ENCODE results near the gene CLEC20A. TPM values are rescaled to one million over a fixed set of nuclear protein-coding genes. Genes with fewer than 3 reads are reported as not detected.

Gene CLEC20A
- not detected for total RNA-seq

DNA sequence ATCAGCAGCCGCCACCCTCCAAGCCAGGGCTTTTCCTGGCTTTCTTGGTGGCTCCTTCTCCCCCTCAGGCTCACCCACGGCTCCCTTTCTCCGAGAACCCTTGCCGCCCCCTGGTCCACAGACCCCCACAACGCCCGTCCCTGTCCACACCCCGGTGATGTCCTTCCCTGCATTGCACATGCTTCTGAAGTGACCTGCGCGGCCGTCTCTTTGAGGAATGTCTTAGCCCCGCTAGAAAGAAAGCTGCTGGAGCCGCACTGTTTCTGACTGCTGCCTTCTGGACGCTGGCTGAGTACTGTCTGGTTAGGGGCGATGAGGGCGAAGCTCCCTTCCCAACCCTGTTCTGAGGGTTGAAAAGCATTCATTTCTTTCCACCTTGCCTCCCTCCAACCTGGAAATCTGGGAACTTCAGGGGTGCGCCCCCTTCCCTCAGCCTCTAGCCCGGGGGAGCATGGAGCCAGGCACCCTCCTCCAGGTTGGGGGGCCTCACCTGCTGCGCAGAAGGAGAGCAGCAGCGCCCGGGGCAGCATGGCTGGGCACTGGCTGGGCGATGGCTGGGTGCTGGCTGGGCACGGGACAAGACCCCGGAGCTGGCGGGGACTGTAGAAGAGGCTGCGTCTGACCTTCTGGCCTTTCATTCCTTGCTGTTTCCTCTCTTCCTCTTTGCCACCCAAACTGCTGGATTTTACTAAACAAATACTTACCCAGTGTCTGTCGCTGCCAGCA is at the start of gene CLEC20A:
Gene CLEC20A, minus strand, starts transcription at position 555 of the 726 bp plus-strand sequence. Its CDS starts 25 bp downstream, at position 530.
- POLR2A ChIA-PET: no interaction called here

DNA sequence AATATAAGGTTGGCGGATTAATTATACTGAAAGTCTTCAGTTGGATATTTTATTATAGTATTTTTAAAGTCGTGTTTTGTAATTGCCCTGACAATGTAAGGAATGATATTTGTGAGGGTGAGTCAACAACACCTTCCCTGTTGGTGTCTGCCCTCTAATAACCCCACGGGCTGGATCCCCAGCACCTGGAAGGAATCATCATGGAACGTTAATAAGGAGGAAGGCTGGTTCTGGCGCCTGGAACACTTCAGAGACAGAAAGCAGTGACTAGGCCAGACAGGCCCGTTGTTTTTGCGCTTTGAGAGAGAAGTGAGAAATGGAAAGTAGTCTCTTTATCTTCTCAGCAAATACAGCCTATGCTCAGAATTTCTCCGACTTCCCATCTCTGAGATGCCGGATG is 47.8 kb upstream of the CLEC20A start:
- ChIA-PET POLR2A (no interaction called here), CTCF (interaction anchor here (0.6 to 6.6 kb wide), 2 partner anchors 13 to 223 kb away, joined by 3 to 43 read pairs; no protein-coding TSS in a partner anchor)

More for the DNA sequence above, at the start of gene CLEC20A:
- CTCF ChIA-PET: no interaction called here

DNA sequence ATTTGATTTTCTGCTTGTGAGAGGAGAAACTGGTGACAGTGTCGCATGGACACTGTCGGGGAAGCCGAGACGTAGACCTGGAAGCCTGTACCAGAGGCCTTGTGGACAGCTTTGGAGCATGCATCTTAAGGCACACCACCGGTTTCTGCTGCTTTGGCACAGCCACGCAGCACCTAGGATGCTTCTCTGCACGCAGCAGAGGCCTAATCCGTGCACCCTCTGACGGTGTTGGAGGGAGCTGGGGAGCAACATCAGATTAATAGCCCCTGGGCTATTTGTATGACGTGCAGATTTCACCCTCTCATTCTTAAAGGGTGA is 46.5 kb upstream of the CLEC20A start:
- CTCF ChIA-PET: interaction anchor here (0.6 to 6.6 kb wide), 8 partner anchors 11 to 460 kb away, joined by 3 to 43 read pairs (median 3); no protein-coding TSS in a partner anchor
- POLR2A ChIA-PET: no interaction called here

DNA sequence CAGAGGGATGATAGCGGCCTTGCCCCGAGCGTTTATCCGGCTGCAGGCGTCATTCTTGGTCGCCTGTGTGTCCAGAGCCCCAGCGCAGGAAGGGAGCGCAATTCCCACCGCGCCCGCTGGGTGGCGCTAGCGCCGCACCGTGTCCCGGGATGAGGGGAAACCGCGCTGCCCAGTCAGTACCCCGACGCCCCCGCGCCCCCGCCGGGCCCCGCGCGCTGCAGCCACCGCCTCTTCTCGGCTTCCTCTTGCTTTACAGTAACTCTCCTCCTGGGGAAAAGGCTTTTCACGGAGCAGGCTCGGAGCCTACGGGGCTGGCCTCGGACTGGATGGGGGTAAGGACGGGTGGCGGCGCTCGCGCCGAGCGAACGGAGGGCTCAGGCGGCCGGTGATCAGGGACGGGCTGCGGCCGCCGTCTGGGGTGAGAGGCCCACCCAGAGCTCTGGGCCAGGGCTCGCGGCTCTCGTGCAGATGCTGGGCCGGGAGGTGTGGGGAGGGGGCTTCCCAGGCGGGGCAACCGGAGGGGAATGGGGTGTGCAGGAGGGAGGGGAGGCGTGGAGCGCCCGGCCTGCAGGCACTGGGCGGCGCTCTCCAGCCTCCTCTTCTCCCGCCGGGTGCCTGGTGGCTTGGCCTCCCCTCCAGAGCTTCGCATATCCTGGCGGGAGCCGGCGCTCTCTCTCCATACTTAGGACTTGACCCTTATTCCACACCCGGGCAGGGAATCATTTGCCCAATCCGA is 46.0 kb upstream of the CLEC20A start:
- ChIA-PET CTCF (interaction anchor here (0.6 to 6.6 kb wide), 11 partner anchors 8 to 461 kb away, joined by 3 to 43 read pairs (median 3); no protein-coding TSS in a partner anchor), POLR2A (no interaction called here)

DNA sequence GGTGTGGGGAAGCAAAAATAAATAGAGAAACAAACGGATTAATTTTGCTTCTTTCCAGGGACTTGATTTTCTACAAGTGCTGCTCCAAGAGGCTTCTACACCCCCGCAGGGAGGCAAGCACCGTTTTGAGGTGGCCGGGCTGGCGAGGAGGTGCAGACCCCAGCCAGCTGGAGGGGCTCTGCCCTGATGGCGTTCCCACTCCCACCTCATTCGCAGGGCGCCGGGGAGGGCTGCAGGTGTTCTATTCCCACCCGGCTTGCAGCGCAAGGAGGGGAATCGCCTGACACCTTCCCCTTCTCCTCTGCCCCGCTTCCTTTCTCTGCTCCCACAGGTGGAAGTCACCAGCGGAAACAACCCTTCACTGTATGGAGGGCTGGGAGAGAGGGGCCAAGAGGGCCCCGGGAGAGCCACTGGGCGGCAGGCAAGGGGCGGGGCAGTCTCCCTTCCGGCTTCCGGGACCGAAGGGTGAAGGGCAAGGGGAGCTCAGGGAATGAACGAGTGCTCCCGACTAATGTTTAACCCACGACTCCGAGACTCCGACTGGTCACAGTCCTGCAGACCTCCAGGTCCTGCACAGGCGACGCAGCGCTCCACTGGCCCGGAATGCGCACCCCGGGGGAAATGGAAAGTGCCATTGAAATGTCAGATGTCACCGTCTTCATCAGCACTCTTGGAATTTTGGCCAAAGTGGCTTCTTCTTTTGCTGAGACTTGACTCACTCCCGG is 45.2 kb upstream of the CLEC20A start:
- ChIA-PET POLR2A (no interaction called here), CTCF (interaction anchor here (0.7 to 6.6 kb wide), 9 partner anchors 9 to 462 kb away, joined by 3 to 43 read pairs (median 3); no protein-coding TSS in a partner anchor)

DNA sequence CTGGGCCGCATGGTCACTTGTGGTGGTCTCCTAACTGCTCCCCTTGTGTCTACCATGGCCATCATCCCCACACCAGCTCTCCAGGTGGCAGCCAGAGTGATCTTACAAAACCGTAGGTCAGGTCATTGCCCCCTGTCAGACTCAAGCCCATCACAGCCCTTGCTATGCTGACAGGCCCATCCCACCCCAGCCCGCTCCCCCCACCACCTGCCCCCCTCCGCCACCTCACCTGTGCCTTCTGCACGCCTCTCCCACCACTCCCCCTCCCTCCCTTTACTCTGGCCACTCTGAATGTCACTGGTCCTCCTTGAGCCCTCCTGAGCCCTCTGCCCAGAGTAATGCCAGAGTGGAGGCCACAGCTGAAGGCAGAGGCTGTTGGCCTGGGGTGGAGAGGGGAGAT is 44.6 kb upstream of the CLEC20A start:
- ChIA-PET CTCF (interaction anchor here (0.7 to 6.6 kb wide), 3 partner anchors 10 to 462 kb away, joined by 3 to 43 read pairs (median 3); no protein-coding TSS in a partner anchor), POLR2A (no interaction called here)

DNA sequence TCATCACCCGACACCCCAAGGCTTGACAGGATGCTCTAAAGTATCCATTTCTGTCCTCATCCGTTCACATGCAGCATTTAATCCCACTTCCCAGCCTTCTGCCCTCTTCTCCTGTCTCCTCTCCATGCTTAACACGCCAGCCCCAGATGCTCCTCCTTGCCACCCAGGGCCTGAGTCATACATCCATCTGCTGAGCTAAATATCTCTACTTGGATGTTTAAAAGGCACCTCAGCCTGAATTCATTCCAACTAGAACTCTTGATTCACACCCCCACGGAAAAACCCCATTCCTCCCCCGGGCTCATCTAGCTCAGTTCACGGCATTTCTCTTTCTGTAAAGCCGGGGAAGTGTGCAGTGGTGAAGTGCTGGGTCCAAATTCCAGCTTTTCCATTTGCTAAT is 43.9 kb upstream of the CLEC20A start:
- ChIA-PET CTCF (interaction anchor here (0.7 to 6.6 kb wide), 2 partner anchors 9 to 463 kb away, joined by 3 to 43 read pairs; no protein-coding TSS in a partner anchor), POLR2A (no interaction called here)

DNA sequence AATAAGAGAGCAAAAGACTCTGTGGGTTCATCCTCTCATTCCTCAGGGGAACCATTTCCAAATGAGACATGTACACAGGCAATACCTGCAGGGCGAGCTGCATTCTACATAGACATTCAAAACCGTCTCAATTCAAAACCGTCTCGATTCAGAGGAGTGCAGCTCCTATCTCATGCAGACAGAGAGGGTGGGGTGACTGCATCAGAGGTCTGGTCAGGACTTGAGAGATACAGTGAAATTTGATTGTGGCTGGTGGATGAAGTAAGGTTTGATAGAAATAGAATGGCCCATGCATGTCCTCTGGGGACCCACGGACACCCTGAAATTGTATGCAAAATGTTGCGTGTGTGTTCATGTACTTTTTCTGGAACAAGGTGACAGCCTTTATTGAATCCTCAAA is 43.4 kb upstream of the CLEC20A start:
- ChIA-PET CTCF (interaction anchor here (6.6 kb wide), 1 partner anchor 9 kb away, joined by 43 read pairs; no protein-coding TSS in a partner anchor), POLR2A (no interaction called here)

DNA sequence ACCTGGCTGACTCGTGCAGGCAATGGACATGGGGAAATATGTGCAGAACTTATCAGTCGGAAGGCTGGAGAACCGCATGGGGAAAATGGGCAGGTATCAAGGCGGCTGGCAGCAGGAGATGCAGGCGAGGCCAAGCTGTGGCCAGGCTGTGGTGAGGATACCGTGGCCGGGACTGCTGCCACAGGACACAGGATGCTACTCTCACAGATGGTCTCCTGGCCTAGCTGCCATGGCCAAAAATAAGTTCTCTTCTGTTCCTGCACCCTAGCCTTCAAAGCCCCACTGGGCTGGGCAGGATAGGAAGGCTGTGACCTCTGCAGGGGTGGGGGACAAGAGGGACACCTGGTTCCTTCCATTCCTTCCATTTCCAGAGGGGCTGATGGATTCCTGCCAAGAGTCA is 42.5 kb upstream of the CLEC20A start:
- POLR2A ChIA-PET: no interaction called here
- CTCF ChIA-PET: no interaction called here

DNA sequence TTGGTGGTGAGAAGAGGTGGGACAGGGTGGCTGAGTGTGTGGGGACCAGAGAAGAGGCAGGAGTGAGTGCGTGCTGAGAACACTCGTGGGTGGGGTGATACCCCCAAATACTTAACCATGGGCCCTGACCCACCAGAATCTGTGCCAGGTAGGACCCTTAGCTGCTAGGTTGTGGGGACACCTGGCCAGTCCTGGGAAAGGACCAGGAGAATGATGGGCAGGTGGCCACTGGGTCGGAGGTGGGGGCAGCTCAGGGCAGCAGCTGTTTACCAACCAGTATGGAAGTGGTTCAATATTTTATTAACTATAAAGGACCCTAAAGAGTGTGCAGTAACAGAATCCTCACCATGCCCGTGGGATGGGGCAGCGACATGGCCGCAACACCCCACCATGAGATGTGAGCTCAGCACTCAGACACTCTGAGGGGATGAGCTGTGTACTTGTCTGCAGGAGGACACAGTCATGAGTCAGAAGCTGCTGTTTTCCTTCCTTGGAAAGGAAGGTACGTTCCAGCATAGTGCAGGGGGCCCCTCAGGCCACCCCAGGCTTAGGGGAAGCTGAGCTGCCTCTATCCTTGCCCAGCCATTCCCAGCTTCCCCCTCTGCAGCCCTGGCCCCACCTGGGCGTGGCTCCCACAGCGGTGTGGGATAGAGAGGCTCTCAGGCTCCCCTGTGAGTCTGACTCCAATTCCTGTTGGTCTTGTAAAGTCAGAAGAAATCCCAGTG is 41.6 kb upstream of the CLEC20A start:
- POLR2A ChIA-PET: no interaction called here
- CTCF ChIA-PET: no interaction called here

DNA sequence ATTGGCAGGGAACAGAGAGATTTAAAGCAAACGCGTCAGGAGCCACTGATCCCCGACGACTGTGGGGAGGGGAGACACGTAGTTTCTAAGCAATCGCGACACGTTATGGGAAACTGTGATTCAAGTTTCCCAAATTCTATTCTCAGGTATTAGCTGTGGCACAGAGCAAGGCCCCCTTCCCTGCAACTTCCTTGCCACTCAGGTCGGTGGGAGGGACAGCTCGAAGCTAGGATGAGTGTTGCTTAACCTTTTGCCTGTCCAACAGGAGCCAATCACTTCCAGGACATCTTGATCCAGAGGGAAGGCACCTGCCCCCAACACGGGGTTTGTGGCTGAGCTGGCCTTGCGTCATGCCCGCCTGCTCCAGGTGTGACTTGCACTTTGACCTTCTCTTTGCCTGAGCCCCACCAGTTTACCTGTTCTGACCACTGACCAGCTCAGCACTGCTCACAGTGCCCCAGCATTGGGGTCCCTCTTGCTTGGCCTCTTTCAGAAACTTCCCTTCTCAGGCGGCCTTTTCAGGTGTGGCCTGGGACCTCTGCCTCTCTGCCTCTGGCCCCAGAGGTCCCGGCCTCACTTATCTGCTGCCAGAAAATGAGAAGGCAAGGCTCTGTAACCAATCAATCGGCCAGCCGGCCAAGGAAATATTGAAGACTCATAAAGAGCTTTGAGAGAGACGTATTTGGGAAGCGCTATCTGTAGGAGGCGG is 40.8 kb upstream of the CLEC20A start:
- CTCF ChIA-PET: no interaction called here
- POLR2A ChIA-PET: no interaction called here

DNA sequence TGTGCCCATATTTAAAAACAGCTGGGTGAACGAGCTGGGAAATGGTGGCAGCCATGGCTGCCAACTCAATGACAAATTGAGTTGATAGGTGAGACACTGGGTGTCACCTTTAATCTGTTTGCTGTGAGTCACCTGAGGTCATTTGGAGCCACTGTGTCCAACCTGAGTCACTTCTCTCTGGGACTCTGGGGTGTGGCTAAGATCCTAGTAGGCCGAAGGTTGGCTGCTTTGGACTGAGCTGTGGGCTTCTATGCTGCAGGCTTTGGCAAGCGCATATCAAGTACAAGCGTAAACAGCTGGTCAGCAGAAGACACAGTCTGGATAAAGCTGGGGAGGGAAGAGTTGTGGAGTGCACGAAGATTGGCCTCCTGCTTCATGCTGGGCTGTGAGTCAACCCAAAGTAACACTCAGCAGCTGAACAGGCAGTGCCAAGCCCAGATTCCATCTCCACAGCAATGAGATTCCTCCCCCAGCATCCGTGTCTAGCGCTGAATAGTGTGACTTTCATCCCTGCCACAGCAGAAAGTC is 40.1 kb upstream of the CLEC20A start:
- ChIA-PET CTCF (interaction anchor here (1.2 kb wide), 1 partner anchor 466 kb away, joined by 3 read pairs; no protein-coding TSS in a partner anchor), POLR2A (no interaction called here)

DNA sequence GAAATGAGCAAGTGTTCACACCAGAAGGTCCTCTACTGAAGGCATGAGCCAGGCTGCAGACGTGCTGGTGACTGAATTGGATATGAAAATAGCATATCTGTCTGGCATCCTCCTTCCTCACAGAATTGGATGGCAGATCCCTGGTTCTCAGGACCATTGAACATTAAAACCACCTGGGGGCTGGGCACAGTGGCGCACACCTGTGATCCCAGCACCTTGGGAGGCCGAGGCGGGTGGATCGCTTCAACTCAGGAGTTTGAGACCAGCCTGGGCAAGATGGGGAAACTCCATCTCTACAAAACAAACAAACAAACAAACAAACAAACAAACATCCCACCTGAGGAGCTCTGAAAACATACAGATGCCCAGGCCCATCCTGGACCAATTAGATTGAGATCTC is 39.6 kb upstream of the CLEC20A start:
- ChIA-PET POLR2A (no interaction called here), CTCF (interaction anchor here (1.2 kb wide), 1 partner anchor 467 kb away, joined by 3 read pairs; no protein-coding TSS in a partner anchor)

DNA sequence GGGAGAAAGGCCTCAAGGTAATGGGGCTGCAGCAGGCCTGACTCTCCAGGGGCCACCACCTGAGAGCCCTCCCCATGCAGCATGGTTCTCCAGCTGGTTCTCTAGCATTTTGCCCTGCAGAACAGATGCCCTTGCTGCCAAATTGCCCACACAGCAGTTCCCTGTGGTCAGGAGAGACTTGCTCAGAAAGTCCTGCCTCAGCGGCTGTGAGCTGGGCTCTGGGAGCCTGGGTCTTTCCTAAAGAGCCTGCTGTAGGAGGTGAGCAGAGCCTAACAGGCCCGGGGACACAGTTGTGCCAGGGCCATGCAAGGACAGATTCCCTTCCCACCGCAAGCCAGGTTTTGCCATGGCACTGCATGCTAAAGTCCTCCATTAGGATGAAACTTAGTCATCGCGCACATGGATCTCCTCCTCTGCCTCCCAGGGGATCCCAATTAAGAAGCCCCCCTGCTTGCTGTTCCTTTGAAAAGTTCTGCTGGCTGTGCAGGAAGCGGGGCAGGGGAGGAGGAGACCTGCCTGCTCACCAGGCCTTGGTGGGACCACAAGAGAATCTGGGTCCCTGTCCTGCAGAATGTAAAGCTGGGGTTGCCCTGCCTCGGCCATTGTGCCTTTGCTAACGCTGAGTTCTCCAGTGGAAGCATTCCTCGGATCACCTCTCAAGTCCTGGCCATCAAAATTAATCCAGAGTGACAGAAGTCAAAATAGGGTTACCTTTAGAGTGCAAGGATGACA is 37.5 kb upstream of the CLEC20A start:
- POLR2A ChIA-PET: no interaction called here
- CTCF ChIA-PET: no interaction called here

DNA sequence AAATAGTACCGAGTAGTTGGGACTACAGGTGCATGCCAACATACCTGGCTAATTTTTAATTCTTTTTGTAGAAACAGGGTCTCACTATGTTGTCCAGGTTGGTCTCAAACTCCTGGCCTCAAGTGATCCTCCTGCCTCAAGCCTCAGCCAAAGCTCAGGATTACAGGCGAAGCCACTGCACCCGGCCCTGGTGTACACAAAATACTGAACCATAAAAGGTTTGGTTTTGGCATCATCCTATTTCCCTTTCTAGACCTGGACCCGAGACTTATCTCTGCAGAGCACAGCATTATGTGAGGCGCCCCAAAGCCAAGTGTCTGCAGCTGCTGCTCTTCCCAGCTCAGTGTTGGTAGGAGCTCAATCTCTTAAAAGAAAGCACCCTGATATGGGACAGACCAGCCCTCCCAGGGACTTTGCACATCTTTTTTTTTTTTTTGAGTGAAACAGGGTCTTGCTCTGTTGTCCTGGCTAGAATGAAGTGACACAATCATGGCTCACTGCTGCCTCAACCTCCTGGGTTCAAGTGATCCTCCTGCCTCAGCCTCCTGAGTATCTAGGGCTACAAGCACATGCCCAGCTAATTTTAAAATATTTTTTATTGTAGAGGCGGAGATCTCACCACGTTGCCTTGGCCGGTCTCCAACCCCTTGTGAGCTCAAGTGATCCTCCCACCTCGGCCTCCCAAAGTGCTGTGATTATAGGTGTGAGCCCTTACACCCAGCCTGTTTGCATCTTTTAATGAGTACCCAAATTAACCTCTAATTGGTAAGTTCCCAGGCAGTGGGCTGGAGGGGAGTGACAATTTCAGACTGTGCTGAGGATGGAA is 36.6 kb upstream of the CLEC20A start:
- ChIA-PET CTCF (interaction anchor here (1.0 to 5.1 kb wide), 3 partner anchors 10 to 470 kb away, joined by 3 to 43 read pairs (median 7); no protein-coding TSS in a partner anchor), POLR2A (interaction anchor here (0.7 kb wide), 1 partner anchor 224 kb away, joined by 3 read pairs; no protein-coding TSS in a partner anchor)

DNA sequence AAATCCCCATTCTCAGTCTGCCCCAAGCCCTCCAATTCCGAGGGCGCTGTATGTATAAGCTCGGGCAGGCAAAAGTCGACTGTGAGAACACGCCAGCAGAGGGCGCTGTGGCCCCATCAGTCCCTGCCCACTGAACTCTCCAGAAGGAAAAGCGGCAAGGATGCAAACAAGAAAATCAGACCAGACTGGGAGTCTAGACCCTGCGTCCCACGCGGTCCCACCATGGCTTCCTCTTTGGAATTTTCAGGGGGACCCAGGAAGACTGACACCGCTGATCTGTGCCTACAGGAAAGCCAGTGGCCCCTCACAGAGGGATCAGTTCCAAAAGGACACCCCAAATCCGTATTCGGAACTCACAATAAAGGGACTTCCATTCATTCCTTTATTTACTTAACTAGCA is 35.6 kb upstream of the CLEC20A start:
- ChIA-PET CTCF (interaction anchor here (0.9 to 5.1 kb wide), 5 partner anchors 11 to 838 kb away, joined by 3 to 43 read pairs (median 5); no protein-coding TSS in a partner anchor), POLR2A (interaction anchor here (0.6 kb wide), 1 partner anchor 229 kb away, joined by 4 read pairs; no protein-coding TSS in a partner anchor)

DNA sequence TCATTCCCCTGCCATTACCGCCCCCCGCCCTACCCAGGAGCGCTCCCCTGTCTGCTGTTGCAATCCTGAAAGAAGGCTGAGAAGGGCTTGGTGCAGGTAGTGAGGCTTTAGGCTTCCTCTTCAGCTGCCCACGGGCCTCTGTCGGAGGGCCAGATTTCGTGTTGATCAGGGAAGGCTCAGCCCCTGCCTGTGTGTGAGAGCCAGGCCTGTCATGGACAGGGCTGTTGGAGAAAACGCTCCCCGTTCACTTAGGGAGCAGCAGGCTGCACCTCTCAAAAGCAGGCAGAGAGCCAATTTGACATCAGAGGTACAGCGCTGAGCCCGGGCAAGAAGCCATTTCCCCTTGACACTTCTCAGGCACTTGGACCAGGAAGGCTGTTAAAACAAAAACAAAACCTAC is 35.1 kb upstream of the CLEC20A start:
- POLR2A ChIA-PET: interaction anchor here (0.6 kb wide), 1 partner anchor 229 kb away, joined by 4 read pairs; no protein-coding TSS in a partner anchor
- CTCF ChIA-PET: interaction anchor here (0.9 to 5.1 kb wide), 4 partner anchors 12 to 839 kb away, joined by 3 to 43 read pairs (median 6); no protein-coding TSS in a partner anchor

Data from activated CD8-positive, alpha-beta memory T cell treated with anti-CD3 and anti-CD28 coated beads for 36 hours (primary cell).